Testis (tissue), 2 donors: ENCODE measurements around the gene KIF11.
A peak's percentile ranks its signal among the peaks of the same experiment; 100 is the strongest.

ENCODE experiments used
- CTCF ChIP-seq, 3 experiments: fragments of 450-650 bp in 2 of 3; fragments of 200-600 bp in 1 of 3; sonication (generic) in 1 of 3; IDR thresholded peaks; one replicate each; pipeline ENCODE4 v1.5.1; 2016 to 2019; ENCODE audit warnings: antibody characterized with exemption in 3 of 3, mild to moderate bottlenecking in 2 of 3, moderate library complexity in 1 of 3
- POLR2A ChIP-seq: fragments of 450-650 bp; IDR thresholded peaks from one replicate; pipeline ENCODE4 v1.6.1; 2017; ENCODE audit warnings: antibody characterized with exemption, mild to moderate bottlenecking, moderate library complexity

DNA sequence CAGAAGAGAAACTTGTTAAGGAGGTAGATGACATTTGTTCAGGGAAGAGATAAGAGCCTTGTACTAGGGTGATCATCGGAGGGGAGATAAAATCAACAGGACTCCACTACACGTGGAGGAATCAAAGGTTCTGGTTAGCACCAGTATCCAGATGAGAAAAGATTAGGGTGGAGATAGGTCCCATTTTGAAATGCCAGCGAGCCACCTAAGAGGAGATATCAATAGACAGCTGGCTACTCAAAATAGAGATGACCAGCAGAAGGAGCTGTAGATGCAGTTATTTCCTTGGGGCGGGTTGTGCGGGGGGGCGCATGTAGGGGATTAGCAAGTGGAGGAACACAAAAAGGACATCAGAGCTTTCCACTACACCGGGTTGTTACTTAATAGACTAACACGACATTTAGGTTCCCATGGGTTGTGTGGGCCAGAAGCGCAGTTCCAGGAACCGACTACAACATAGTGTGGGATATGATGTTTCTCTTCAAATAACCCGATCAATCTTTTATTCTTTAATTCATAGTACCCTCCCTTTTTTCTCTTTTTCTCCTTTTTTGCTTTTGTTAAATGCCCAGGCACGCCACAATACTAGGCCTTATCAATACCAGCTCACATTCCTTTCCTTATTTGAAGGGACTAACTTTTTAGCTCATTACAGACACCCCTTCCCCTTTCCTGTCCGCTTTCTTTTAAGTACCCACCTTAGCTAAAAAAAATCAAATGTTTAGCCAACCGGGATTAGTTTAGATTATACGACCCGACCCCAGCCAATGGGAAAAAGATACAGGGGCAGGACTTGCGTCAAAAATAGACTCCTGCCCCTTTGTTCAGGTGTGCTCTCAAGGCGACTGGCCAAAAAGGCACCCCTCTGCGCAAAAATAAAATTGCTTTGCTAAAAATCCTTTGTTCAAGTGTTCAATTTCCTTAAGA lies 2.0 kb upstream of the KIF11 start:
- peak in 2 of 3 experiments; percentile 23 to 42 for TF ChIP-seq CTCF (IDR thresholded peaks at IDR 0.05)
- no peak for TF ChIP-seq POLR2A
